ENCODE results near the gene CDK19. TPM values are rescaled to one million over a fixed set of nuclear protein-coding genes. Genes with fewer than 3 reads are reported as not detected.

Gene CDK19
- total and polyA plus RNA-seq, 2 of the 13 experiments (the other 11 are each of a cell fraction or from before 2014, with no cell fraction given): 13.4 to 27.0 TPM

GRCh38 chr6:110654096-110654820 is 161.0 kb downstream of the CDK19 start (continued):
- TF ChIP-seq, protein P1, sequence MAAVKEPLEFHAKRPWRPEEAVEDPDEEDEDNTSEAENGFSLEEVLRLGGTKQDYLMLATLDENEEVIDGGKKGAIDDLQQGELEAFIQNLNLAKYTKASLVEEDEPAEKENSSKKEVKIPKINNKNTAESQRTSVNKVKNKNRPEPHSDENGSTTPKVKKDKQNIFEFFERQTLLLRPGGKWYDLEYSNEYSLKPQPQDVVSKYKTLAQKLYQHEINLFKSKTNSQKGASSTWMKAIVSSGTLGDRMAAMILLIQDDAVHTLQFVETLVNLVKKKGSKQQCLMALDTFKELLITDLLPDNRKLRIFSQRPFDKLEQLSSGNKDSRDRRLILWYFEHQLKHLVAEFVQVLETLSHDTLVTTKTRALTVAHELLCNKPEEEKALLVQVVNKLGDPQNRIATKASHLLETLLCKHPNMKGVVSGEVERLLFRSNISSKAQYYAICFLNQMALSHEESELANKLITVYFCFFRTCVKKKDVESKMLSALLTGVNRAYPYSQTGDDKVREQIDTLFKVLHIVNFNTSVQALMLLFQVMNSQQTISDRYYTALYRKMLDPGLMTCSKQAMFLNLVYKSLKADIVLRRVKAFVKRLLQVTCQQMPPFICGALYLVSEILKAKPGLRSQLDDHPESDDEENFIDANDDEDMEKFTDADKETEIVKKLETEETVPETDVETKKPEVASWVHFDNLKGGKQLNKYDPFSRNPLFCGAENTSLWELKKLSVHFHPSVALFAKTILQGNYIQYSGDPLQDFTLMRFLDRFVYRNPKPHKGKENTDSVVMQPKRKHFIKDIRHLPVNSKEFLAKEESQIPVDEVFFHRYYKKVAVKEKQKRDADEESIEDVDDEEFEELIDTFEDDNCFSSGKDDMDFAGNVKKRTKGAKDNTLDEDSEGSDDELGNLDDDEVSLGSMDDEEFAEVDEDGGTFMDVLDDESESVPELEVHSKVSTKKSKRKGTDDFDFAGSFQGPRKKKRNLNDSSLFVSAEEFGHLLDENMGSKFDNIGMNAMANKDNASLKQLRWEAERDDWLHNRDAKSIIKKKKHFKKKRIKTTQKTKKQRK (IDR thresholded peaks at IDR 0.05; ENCODE audit: low read length): no peak
- TF ChIP-seq ZBTB42 (CRISPR knock-in tag; IDR thresholded peaks at IDR 0.05) (no peak), HNF4A (CRISPR knock-in tag; IDR thresholded peaks at IDR 0.05) (peak; percentile 14; the same call in 1 of the 2 replicates), ASH2L (IDR thresholded peaks at IDR 0.05; ENCODE audit: insufficient read length, low read depth, low read length) (peak; percentile 30), ZNF572 (CRISPR knock-in tag; IDR thresholded peaks at IDR 0.05) (no peak), ZNF558 (CRISPR knock-in tag; IDR thresholded peaks at IDR 0.05; ENCODE audit: borderline replicate concordance) (no peak), ZSCAN22 (CRISPR knock-in tag; IDR thresholded peaks at IDR 0.05) (no peak), SIX1 (CRISPR knock-in tag; IDR thresholded peaks at IDR 0.05; ENCODE audit: borderline replicate concordance) (peak; percentile 62; the same call in 1 of the 2 replicates), NFE2L2 (IDR thresholded peaks at IDR 0.05; ENCODE audit: low read length) (no peak), NFIB (CRISPR knock-in tag; IDR thresholded peaks at IDR 0.05; ENCODE audit: borderline replicate concordance) (no peak), MYC (CRISPR knock-in tag; IDR thresholded peaks at IDR 0.05; ENCODE audit: borderline replicate concordance) (no peak), ZNF17 (CRISPR knock-in tag; IDR thresholded peaks at IDR 0.05) (no peak), ZNF501 (CRISPR knock-in tag; IDR thresholded peaks at IDR 0.05) (peak; percentile 55; the same call in 1 of the 2 replicates), RBM22 (optimal IDR thresholded peaks at IDR 0.05; ENCODE audit: low read length) (no peak), ZFX (CRISPR knock-in tag; IDR thresholded peaks at IDR 0.05; ENCODE audit: low read depth) (no peak), NR2F2 (IDR thresholded peaks at IDR 0.05; ENCODE audit: borderline replicate concordance, low read depth) (0 out of 2 replicates have a peak, but pooled peaks have one; percentile 13), ZNF3 (CRISPR knock-in tag; IDR thresholded peaks at IDR 0.05) (no peak), ZFP41 (CRISPR knock-in tag; IDR thresholded peaks at IDR 0.05; ENCODE audit: borderline replicate concordance) (no peak)
- TF ChIP-seq, protein P2, sequence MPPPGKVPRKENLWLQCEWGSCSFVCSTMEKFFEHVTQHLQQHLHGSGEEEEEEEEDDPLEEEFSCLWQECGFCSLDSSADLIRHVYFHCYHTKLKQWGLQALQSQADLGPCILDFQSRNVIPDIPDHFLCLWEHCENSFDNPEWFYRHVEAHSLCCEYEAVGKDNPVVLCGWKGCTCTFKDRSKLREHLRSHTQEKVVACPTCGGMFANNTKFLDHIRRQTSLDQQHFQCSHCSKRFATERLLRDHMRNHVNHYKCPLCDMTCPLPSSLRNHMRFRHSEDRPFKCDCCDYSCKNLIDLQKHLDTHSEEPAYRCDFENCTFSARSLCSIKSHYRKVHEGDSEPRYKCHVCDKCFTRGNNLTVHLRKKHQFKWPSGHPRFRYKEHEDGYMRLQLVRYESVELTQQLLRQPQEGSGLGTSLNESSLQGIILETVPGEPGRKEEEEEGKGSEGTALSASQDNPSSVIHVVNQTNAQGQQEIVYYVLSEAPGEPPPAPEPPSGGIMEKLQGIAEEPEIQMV (CRISPR knock-in tag; IDR thresholded peaks at IDR 0.05; ENCODE audit: low read depth): no peak
- TF ChIP-seq, protein P3, sequence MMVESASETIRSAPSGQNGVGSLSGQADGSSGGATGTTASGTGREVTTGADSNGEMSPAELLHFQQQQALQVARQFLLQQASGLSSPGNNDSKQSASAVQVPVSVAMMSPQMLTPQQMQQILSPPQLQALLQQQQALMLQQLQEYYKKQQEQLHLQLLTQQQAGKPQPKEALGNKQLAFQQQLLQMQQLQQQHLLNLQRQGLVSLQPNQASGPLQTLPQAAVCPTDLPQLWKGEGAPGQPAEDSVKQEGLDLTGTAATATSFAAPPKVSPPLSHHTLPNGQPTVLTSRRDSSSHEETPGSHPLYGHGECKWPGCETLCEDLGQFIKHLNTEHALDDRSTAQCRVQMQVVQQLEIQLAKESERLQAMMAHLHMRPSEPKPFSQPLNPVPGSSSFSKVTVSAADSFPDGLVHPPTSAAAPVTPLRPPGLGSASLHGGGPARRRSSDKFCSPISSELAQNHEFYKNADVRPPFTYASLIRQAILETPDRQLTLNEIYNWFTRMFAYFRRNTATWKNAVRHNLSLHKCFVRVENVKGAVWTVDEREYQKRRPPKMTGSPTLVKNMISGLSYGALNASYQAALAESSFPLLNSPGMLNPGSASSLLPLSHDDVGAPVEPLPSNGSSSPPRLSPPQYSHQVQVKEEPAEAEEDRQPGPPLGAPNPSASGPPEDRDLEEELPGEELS (CRISPR knock-in tag; IDR thresholded peaks at IDR 0.05): 0 out of 2 replicates have a peak, but pooled peaks have one; percentile 18
- TF ChIP-seq, protein P4, sequence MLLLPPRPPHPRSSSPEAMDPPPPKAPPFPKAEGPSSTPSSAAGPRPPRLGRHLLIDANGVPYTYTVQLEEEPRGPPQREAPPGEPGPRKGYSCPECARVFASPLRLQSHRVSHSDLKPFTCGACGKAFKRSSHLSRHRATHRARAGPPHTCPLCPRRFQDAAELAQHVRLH (CRISPR knock-in tag; IDR thresholded peaks at IDR 0.05; ENCODE audit: borderline replicate concordance, low read depth): no peak
- TF ChIP-seq, protein P5, sequence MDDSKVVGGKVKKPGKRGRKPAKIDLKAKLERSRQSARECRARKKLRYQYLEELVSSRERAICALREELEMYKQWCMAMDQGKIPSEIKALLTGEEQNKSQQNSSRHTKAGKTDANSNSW (CRISPR knock-in tag; IDR thresholded peaks at IDR 0.05; ENCODE audit: borderline replicate concordance): no peak

All from HepG2 (cell line).